Measurements from ENCODE around the gene WDTC1. TPM values are rescaled to one million over a fixed set of nuclear protein-coding genes. Genes with fewer than 3 reads are reported as not detected.

The WDTC1 gene
- total and polyA plus RNA-seq, 10 donors: 7.7 to 56.5 (median 44.1) TPM

GRCh38 chr1:27357281-27358037 lies 123.0 kb downstream of the WDTC1 start:
- H3K27me3 ChIP-seq (replicated peaks in 1 of 7): peaks cover 0 to 4% (median 0%) of the 10 kb centered on the region in 7 donors
- H3K4me3 ChIP-seq: peak overlapping the region; percentile 29 to 66 (median 34)
- peaks cover 0 to 99% (median 31%) of the 10 kb centered on the region in 6 donors for H3K36me3 ChIP-seq
- intact Hi-C loops (cut with DNase I; ENCODE audit: low total_unique reads): loop anchor here (5.0 kb wide), 1 partner anchor 35 kb away; the partner anchor contains the start of gene GPR3
- peak overlapping the region; percentile 15 to 72 (median 51) for H3K27ac ChIP-seq
- H3K4me1 ChIP-seq: peaks cover 21 to 58% (median 37%) of the 10 kb centered on the region in 6 donors
- TF ChIP-seq POLR2AphosphoS5 (IDR thresholded peaks at IDR 0.05) (peak; percentile 55 to 78 (median 67)), CTCF (IDR thresholded peaks at IDR 0.05 in 8 of 11, conservative IDR thresholded peaks at IDR 0.05 in 3 of 11) (peak; percentile 94 to 100 (median 99)), POLR2A (IDR thresholded peaks at IDR 0.05) (no peak)
- DNase-seq: peak; percentile 96
- 14 to 33% (median 27%) methylated on average over 11 to 40 of the region's 40 CpGs for WGBS, 5 donors
- H3K9me3 ChIP-seq: no peaks in the 10 kb centered on the region

Small RNAs within 50 kb of the gene (small RNA-seq; reads per million reads assigned to genes)
- 0 reads per million in 4 donors for gene RF00019
- 0 reads per million in 4 donors for gene RNU6-48P
- 0 reads per million in 4 donors for gene SNRPEP7

Other genes with a start within 250 kb of the WDTC1 start
- gene TRNP1, start 240.9 kb upstream of the WDTC1 start, total RNA-seq: 10 to 100 TPM in 2 of 7 donors, 1 to 10 TPM in 5; 3.1 to 18.1 (median 6.8) TPM
- 1 to 10 TPM; 3.3 to 9.7 (median 6.1) TPM for gene TRNP1, start 240.9 kb upstream of the WDTC1 start, polyA plus RNA-seq
- gene TENT5B, start 221.8 kb upstream of the WDTC1 start, total RNA-seq: under 1 TPM in 6 of 7 donors, not detected in 1; 0.43 to 0.65 (median 0.47) TPM
- gene TENT5B, start 221.8 kb upstream of the WDTC1 start, polyA plus RNA-seq: 1 to 10 TPM in 1 of 3 donors, under 1 TPM in 2; 0.41 to 1.0 (median 0.74) TPM
- 10 to 100 TPM; 21.2 to 40.4 (median 35.0) TPM for gene SLC9A1, start 79.5 kb upstream of the WDTC1 start, total RNA-seq
- gene SLC9A1, start 79.5 kb upstream of the WDTC1 start, polyA plus RNA-seq: 10 to 100 TPM in 1 of 3 donors, 1 to 10 TPM in 2; 6.0 to 14.8 (median 7.7) TPM
- 10 to 100 TPM; 25.4 to 33.2 (median 31.6) TPM for gene TMEM222, start 87.5 kb downstream of the WDTC1 start, total RNA-seq
- 10 to 100 TPM; 31.4 to 38.9 (median 34.1) TPM for gene TMEM222, start 87.5 kb downstream of the WDTC1 start, polyA plus RNA-seq
- gene SYTL1, start 107.4 kb downstream of the WDTC1 start, total RNA-seq: 10 to 100 TPM; 54.9 to 97.0 (median 63.2) TPM
- 100 to 1,000 TPM; 111 to 208 (median 159) TPM for gene SYTL1, start 107.4 kb downstream of the WDTC1 start, polyA plus RNA-seq
- 10 to 100 TPM; 20.4 to 55.0 (median 38.0) TPM for gene MAP3K6, start 132.3 kb downstream of the WDTC1 start, total RNA-seq
- gene MAP3K6, start 132.3 kb downstream of the WDTC1 start, polyA plus RNA-seq: 10 to 100 TPM; 20.3 to 31.7 (median 29.6) TPM
- 10 to 100 TPM in 3 of 7 donors, 1 to 10 TPM in 4; 4.4 to 21.7 (median 7.7) TPM for gene FCN3, start 140.2 kb downstream of the WDTC1 start, total RNA-seq
- 10 to 100 TPM in 2 of 3 donors, 1 to 10 TPM in 1; 3.7 to 14.4 (median 11.7) TPM for gene FCN3, start 140.2 kb downstream of the WDTC1 start, polyA plus RNA-seq
- gene CD164L2, start 148.7 kb downstream of the WDTC1 start, total RNA-seq: not detected
- gene CD164L2, start 148.7 kb downstream of the WDTC1 start, polyA plus RNA-seq: under 1 TPM in 1 of 3 donors, not detected in 2; 0.06 TPM
- gene GPR3, start 158.0 kb downstream of the WDTC1 start, total RNA-seq: under 1 TPM in 3 of 7 donors, not detected in 4; 0.17 to 0.40 (median 0.28) TPM
- under 1 TPM; 0.05 to 0.15 (median 0.10) TPM for gene GPR3, start 158.0 kb downstream of the WDTC1 start, polyA plus RNA-seq

All from spleen (tissue), 11 donors.